T-helper 1 cell (primary cell): ENCODE measurements around the gene DNAJC7.
"Not testable (repeated sequence)": the region's sequence is repeated elsewhere in the genome, so short reads cannot be mapped to it uniquely, and the experiment has no call there.

ENCODE experiments used
- DNase-seq, 5 donors: peaks; one replicate each; pipeline ENCODE4 v3.0.0-alpha.2; 2012 to 2020

DNAJC7 gene

GRCh38 chr17:42040818-42041217 is 23.6 kb upstream of the DNAJC7 start:
- no peak for DNase-seq

GRCh38 chr17:42039794-42040763 is 22.8 kb upstream of the DNAJC7 start:
- DNase-seq = no peak

- DNase-seq = no peak
These were observed 21.2 kb upstream of the DNAJC7 start for GRCh38 chr17:42038221-42038973.

- no peak for DNase-seq
These were observed 16.8 kb upstream of the DNAJC7 start for GRCh38 chr17:42034059-42034458.

- DNase-seq = no peak
These were observed 14.3 kb upstream of the DNAJC7 start for GRCh38 chr17:42031584-42031983.

- no peak for DNase-seq
These were observed 11.5 kb upstream of the DNAJC7 start for GRCh38 chr17:42028791-42029127.

GRCh38 chr17:42027961-42028790 is 10.9 kb upstream of the DNAJC7 start:
- DNase-seq = no peak

GRCh38 chr17:42027590-42027889 is 10.3 kb upstream of the DNAJC7 start:
- DNase-seq = no peak

- DNase-seq = no peak
These were observed 9.8 kb upstream of the DNAJC7 start for GRCh38 chr17:42026857-42027589.

- DNase-seq = no peak
These were observed 8.7 kb upstream of the DNAJC7 start for GRCh38 chr17:42025936-42026335.

- DNase-seq = no peak
These were observed 7.9 kb upstream of the DNAJC7 start for GRCh38 chr17:42025191-42025579.

GRCh38 chr17:42023524-42024349 is 6.5 kb upstream of the DNAJC7 start:
- no peak for DNase-seq

GRCh38 chr17:42020845-42021244 is 3.6 kb upstream of the DNAJC7 start:
- DNase-seq = not testable (repeated sequence)

GRCh38 chr17:42019509-42020404 is 2.5 kb upstream of the DNAJC7 start, which contains the start of gene NKIRAS2:
Gene NKIRAS2, plus strand, starts transcription at chr17:42020090. Its CDS starts 1,488 bp downstream, at chr17:42021578.
- peak; percentile 89 to 93 (median 91) for DNase-seq

- DNase-seq = no peak
These were observed 1.7 kb upstream of the DNAJC7 start for GRCh38 chr17:42018988-42019387.

- DNase-seq = no peak
These were observed 1.1 kb upstream of the DNAJC7 start for GRCh38 chr17:42018339-42018738.

GRCh38 chr17:42017866-42018200 is 594 bp upstream of the DNAJC7 start:
- DNase-seq = no peak

GRCh38 chr17:42016411-42016831 is 818 bp downstream of the DNAJC7 start:
- DNase-seq = peak in 1 of 5 donors; percentile 24

- DNase-seq = not testable (repeated sequence)
These were observed 3.5 kb downstream of the DNAJC7 start for GRCh38 chr17:42013740-42014139.

- not testable (repeated sequence) for DNase-seq
These were observed 4.9 kb downstream of the DNAJC7 start for GRCh38 chr17:42012363-42012762.
